GM19467 (cell line): ENCODE data around the gene FAM25G.

Experiments used
- ATAC-seq: cut with Tn5 transposase; IDR thresholded peaks from one replicate; pipeline ENCODE4 v1.9.1; 2021; ENCODE audit warnings: mild to moderate bottlenecking, moderate library complexity; ENCODE audit not compliant: unreplicated experiment

FAM25G gene

DNA sequence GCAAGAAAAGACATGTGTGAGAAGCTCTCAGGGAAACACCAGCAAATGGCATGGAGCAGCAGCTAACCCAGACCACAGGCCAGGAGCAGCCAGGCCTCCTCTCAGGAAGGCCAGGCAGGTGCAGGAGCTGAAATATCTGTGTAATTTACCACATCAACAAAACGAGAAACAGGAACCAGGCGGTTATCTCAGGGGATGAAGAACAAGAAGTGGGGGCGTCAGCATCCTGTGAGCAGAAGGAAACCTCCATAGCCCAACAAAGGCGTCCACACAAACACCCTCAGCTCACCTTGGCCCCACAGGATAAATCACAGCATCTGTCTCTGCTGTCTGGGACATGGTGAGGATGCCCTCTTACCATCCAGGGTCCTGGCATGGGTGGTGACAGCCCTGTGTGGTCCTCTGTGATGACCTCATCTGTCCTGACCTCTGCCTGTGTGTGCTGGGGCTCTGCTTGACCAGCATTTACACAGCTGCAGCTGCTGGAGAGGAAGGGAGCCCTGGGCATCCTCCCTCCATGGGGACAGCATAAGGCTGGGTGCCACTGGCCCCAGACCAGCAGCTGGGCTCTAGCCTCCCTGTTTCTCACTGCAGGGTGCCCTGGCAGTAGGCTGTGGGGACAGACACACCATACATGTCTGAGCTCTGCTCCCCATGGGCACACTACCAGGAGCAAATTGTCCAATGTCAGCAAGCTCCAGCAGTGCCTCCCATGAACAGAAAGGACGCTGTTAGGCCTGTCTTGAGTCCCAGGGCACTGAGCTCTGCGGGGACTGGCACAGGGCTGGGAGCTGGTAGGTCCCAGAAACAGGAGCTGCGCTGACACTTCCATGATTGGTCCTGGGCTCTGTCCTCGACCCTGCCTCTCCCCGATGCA lies 42.2 kb downstream of the FAM25G start:
- no peak for ATAC-seq

DNA sequence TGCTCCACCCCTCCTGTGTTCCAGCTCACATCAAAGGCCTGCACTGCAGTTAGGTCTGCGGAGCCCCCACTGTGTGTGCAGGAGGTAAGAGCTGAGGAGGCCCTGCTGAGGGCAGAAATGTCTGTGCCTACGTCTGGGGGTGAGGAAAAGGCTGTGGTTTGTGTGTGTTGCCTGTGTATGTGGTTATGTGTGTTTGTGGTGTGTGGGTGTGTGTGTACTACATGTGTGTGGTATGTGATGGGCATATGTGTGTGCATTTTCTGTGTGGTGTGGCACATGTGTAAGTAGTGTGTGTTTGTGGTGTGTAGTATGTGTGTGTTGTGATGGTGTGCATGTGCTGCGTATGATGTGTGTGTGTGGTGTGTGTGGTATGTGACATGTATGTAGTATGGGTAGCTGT lies 43.8 kb downstream of the FAM25G start:
- no peak for ATAC-seq

DNA sequence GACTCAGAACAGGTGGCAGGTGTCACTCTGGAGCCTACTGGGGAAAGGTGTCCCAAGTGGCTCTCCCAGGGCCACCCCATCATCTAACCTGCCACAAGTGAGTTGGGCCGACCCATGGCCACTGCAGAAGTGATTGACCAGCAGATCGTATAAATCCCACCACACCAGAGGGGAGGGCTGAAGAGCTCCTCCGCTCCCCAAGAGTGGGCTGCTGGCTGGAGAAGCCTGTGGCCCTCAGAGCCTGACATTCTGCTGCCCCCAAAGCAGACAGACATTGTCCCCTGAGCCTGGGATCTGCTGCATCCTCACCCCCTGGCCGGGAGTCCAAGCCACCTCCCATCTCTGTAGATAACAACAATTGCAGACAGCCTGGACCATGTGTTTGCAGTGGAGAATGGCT lies 44.3 kb downstream of the FAM25G start:
- no peak for ATAC-seq

DNA sequence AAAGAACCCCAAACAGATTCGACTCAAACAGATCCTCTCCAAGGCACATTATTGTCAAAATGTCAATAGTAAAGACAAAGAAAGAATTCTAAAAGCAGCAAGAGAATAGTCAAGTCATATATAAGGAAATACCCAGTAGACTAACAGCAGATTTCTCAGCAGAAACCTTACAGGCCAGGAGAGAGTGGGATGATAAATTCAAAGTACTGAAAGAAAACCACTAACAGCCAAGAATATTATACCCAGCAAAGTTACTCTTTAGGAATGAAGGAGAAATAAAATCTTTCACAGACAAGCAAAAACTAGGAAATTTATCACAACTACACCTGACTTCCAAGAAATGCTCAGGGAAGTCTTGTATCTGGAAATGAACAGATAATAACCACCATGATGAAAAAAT lies 45.8 kb downstream of the FAM25G start:
- ATAC-seq = no peak

DNA sequence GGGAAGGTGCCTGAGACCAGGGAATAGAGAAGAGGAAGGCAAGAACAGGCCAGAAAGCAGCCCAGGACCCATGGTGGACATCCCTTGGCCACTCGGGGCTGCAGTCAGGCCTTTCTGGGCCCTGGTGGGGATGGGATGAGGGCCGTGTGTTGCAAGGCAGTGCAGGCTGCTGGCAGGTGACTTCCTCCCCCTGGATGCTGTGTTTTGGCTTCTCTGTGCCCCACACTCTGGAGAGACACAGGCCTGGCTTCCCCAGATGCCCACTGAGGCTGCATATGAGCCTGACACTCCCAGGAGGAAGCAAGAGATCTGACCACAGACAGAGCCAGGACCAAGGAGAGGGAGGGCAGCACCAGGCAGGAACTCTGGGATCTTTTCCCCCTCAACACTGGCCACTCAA lies 47.5 kb downstream of the FAM25G start:
- ATAC-seq = no peak

DNA sequence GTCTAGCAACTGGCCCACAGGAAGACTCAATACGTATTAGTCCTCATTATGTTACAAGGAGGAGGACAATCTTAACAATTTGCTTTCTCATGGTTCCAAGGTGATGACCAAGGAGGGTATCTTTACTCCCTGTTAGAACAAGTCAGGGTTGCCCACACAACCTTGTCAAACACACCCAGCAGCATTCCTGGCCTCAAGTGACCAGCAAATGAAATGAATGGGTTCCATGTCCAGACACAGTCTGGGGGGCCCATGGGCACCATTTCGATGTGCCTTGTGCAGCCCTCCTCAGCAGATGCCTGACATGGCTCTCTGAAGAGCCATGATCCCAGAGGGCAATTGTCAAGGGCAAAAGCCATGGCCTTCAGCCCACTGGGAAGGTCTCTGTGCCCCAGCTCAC lies 48.4 kb downstream of the FAM25G start:
- ATAC-seq = no peak

DNA sequence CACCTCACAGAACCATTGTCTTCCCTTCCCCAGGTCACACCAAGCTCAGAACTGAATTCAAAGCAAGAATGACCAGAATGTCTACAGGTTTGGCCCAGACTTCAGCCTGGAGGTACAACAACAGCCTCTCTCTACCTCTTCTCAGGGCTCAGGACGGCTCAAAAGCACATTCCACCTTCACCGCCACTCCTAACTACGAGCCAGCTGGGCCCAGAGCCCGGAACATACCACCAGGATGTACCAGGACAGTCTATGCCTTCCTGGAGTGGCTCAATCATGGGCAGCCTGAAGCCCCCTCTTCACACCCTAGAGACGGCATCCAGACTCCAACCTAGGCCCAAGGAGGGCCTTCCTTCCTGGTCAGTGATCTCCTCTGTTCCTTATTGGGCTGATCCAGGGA lies 49.1 kb downstream of the FAM25G start:
- no peak for ATAC-seq

DNA sequence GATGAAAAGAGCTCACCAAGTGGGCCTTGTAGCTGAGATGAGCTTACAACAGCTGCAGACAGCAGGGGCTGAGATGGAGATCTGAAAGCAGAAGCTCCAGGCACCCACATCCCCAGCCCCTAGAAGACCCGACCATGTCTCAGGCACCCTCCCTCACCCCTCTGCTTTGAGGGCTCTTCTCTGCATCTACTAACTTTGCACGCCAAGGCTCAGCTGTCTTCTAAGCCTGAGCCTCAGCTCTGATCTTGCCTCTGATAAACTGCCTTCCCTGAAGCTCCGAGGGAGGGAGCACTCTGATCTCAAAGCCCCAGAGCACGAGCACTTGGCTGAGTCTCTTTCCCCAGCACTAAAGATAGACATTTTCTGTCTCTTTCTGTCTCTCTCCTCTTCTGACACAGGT lies 49.6 kb downstream of the FAM25G start:
- no peak for ATAC-seq

DNA sequence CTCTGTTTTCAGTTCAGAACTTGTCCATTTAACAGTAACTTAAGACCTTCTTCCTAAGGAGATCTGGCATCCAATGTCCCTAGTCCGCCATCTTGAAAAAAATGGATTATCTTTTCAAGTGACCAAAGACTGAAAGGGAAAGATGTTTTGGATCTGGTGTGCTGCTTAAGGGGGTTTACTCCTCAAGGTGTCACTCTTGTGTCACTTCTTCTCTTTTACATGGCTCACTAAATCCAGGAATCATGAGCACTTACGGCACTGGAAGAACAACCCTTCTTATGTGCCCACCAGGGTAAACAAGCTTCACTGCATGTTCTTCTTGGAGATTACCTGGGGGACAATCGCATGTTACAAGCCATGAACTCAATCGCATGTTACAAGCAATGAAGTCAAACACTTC lies 51.3 kb downstream of the FAM25G start:
- no peak for ATAC-seq

DNA sequence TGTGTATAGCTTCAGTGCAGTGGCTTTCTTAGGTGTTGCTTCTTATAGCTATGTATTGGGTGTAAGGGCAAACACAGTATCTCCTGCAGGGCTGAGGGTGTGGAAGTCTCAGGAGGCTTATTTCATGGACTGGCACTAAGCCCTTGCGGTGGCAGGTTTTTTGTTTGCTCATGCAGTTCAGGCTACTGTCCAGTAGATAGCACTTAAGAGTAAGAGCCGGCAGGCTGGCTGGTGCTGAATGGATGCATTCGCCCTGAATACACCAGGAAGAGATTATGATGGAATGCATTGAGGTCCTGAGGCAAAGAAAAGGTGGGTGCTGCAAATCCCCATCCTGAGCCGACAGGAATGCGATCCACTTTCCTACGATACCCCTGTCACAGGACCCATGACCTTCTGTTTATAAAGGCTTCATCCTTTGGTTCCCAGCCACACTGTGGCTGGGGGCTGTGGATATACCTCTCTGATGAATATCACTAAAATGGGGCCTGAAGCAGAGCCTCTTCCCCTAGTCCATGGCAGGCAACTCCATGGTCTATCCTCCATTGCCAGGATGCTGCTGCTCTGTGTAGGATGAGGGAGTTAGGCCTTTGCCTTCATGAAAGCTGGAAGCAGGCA lies 52.5 kb downstream of the FAM25G start:
- ATAC-seq = no peak
